Heart right ventricle (tissue), 16 donors: ENCODE data around the gene ALB. TPM values are rescaled to one million over a fixed set of nuclear protein-coding genes. Genes with fewer than 3 reads are reported as not detected.

Source experiments
- ATAC-seq, 8 donors: fragments of 200-7000 bp; cut with Tn5 transposase; one replicate each; pipeline ENCODE4 v1.9.1; 2020; ENCODE audit warnings: mild to moderate bottlenecking in 8 of 8, moderate library complexity in 8 of 8, moderate number of reproducible peaks in 1 of 8
- DNase-seq, 2 donors: peaks; one replicate each; pipeline ENCODE4 v3.0.0-alpha.2; 2020
- H3K27ac ChIP-seq, 10 donors: fragments of 200-600 bp; sonication (generic) in 2 of 10; one replicate each; pipeline versions ENCODE4 v1.5.0 to v1.8.0; 2020 to 2022; ENCODE audit warnings: mild to moderate bottlenecking in 3 of 10
- H3K27me3 ChIP-seq, 7 donors: fragments of 200-600 bp; one replicate each; pipeline ENCODE4 v1.8.0; 2021 to 2022; ENCODE audit warnings: mild to moderate bottlenecking in 2 of 7
- H3K36me3 ChIP-seq, 9 donors: fragments of 200-600 bp; sonication (generic) in 1 of 9; one replicate each; pipeline versions ENCODE4 v1.5.0 to v1.8.0; 2020 to 2022; ENCODE audit warnings: mild to moderate bottlenecking in 2 of 9
- H3K4me1 ChIP-seq, 9 donors: fragments of 200-600 bp; sonication (generic) in 1 of 9; one replicate each; pipeline versions ENCODE4 v1.5.0 to v1.8.0; 2020 to 2022; ENCODE audit warnings: mild to moderate bottlenecking in 4 of 9
- H3K4me3 ChIP-seq, 10 donors: fragments of 200-600 bp; sonication (generic) in 2 of 10; one replicate each; pipeline versions ENCODE4 v1.5.0 to v1.8.0; 2020 to 2022; ENCODE audit warnings: mild to moderate bottlenecking in 7 of 10, moderate library complexity in 2 of 10
- H3K9me3 ChIP-seq, 11 donors: fragments of 200-600 bp in 10 of 11; sonication (generic) in 2 of 11; one replicate each; pipeline versions ENCODE4 v1.5.0 to v1.8.0; 2013 to 2022; ENCODE audit warnings: mild to moderate bottlenecking in 2 of 11, control low read depth in 1 of 11, moderate library complexity in 1 of 11
- WGBS, 2 donors: extraction: QIAGEN DNeasy Blood & Tissue Kit; methylation state at CpG; one replicate each; pipeline ENCODE4 v1.1.7; 2013; ENCODE audit warnings: inconsistent platforms in 1 of 2; 5-methylcytosine and 5-hydroxymethylcytosine counted together
- intact Hi-C, 10 donors: fragments of 100-400 bp; cut with DNase I; formaldehyde crosslinking; loops; one replicate each; pipeline versions ENCODE4 v1.11.1 to v1.14.2; 2022
- polyA plus RNA-seq, 2 donors: library from polyadenylated mRNA; stranded (reverse); fragments of 200-250 nt; gene quantifications; one replicate each; pipeline ENCODE4 v1.2.3, GENCODE V29; 2013
- total RNA-seq, 10 donors: library from RNA; stranded (reverse); fragmentation: NEBNext Ultra II Directional in 3 of 10; extraction: Animal tissue kit (Norgen Biotek cat#: 25700) in 3 of 10; gene quantifications; one replicate each; pipeline versions ENCODE4 v1.2.1 to v1.2.4, GENCODE V29; 2021 to 2023
- TF ChIP-seq, protein P1 (sequence below), 9 donors: fragments of 200-600 bp; sonication (generic) in 2 of 9; IDR thresholded peaks; one replicate each; pipeline versions ENCODE4 v1.5.0 to v1.8.0; 2021 to 2022; ENCODE audit warnings: antibody characterized with exemption in 9 of 9, mild to moderate bottlenecking in 5 of 9, moderate library complexity in 1 of 9
- donor health status: Arrhythmogenic right ventricular cardiomyopathy.
- donor health status: ischemic (EF 13 %, LVEDD 7.1; RV severe dilation, severe dysfunction).
- donor health status: healthy with polysubstance abuse.
- donor health status: DM: no; HTN: yes; CAD: no.
- donor health status: DM: no; HTN: no; CAD: no.
- donor health status: ischemic (EF 25% LVEDD 6.9; RV normal size, moderate dysfunction).
- donor health status: ischemic (EF 25% LVEDD 5.7; RV mildly dilated, moderate dysfunction).
- donor health status: healthy.
- donor health status: DM: yes; HTN: yes; CAD: no.
- donor health status: Ischemic cardiomyopathy.
- donor health status: ischemic (EF 35%, LVEDD 5.7; RV mildly dilated, moderate dysfunction).
- donor health status: nonischemic (EF 11% LVEDD 7.7; RV severe dilation, severe dysfunction).
- donor health status: DM: yes; HTN: yes; CAD: no.
- donor health status: PGD.
- donor health status: ischemic (EF 29% LVEDD 5.4; RV normal size, mild dysfunction).
- donor health status: nonischemic (EF 23%, LVEDD 6.1; RV moderate dilation, normal function).

The ALB gene
- total and polyA plus RNA-seq, 12 donors, result 0.06 to 2.4 (median 0.53) TPM; not detected in 7

DNA sequence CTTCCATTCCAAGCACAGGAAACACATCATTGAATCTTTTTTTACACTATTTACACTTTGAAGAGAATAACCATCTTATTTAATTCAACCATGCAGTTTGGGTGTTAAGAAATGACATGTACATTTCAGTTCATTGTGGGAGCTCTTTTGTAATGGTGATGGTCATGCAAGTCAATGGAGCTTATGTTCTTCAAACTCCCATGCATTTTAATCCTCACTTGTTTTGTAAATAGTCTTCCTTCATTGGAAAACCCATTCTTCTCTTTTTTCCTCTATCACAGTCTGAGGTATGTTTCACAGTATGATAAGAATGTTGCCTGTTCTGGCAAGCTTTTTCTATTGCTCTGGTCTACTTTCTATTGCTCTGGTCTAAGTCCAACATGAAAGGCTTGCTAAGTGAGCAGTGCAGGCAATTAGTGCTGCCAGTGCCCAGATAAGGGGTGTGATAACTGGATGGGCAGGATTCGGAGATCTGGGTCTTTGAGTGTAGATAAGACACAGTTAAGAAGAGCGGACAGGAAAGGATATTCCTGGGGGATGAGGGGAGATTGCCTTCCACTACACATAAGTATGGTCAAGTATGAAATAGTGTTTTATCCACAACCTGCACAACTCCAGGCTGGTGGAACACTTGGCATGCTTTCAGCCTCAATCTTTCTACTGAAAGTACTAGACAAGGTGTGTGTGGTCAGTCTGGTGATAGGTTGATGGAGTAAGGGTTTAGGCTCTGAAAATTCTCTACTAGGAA lies 49.0 kb downstream of the ALB start:
- TF ChIP-seq, protein P1, sequence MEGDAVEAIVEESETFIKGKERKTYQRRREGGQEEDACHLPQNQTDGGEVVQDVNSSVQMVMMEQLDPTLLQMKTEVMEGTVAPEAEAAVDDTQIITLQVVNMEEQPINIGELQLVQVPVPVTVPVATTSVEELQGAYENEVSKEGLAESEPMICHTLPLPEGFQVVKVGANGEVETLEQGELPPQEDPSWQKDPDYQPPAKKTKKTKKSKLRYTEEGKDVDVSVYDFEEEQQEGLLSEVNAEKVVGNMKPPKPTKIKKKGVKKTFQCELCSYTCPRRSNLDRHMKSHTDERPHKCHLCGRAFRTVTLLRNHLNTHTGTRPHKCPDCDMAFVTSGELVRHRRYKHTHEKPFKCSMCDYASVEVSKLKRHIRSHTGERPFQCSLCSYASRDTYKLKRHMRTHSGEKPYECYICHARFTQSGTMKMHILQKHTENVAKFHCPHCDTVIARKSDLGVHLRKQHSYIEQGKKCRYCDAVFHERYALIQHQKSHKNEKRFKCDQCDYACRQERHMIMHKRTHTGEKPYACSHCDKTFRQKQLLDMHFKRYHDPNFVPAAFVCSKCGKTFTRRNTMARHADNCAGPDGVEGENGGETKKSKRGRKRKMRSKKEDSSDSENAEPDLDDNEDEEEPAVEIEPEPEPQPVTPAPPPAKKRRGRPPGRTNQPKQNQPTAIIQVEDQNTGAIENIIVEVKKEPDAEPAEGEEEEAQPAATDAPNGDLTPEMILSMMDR (IDR thresholded peaks at IDR 0.05), result no peak
- intact Hi-C loops, result loop anchor here in 1 of 10 donors (10.0 kb wide), 1 partner anchor 352 kb away; no protein-coding TSS in a partner anchor
- DNase-seq, result no peak
- no peak for ATAC-seq
- H3K4me3 ChIP-seq, result no peak overlapping the region
- H3K9me3 ChIP-seq, result no peaks in the 10 kb centered on the region
- WGBS, 2 donors, result 31 to 53% methylated on average over 2 of the region's 2 CpGs
- no peaks in the 10 kb centered on the region for H3K4me1 ChIP-seq
- peaks cover 0 to 6% (median 0%) of the 10 kb centered on the region in 7 donors for H3K27me3 ChIP-seq
- no peak overlapping the region for H3K27ac ChIP-seq
- no peaks in the 10 kb centered on the region for H3K36me3 ChIP-seq

GRCh38 chr4:73453701-73454005 lies 49.6 kb downstream of the ALB start:
- intact Hi-C loops, result loop anchor here in 1 of 10 donors (10.0 kb wide), 1 partner anchor 351 kb away; no protein-coding TSS in a partner anchor
- Histone ChIP-seq H3K9me3 (no peaks in the 10 kb centered on the region), H3K4me3 (no peak overlapping the region), H3K27ac (no peak overlapping the region), H3K4me1 (no peaks in the 10 kb centered on the region), H3K36me3 (no peaks in the 10 kb centered on the region), H3K27me3 (peaks cover 0 to 6% (median 0%) of the 10 kb centered on the region in 7 donors)
- TF ChIP-seq, protein P1 (IDR thresholded peaks at IDR 0.05), result no peak
- DNase-seq (no peak), ATAC-seq (no peak)

DNA sequence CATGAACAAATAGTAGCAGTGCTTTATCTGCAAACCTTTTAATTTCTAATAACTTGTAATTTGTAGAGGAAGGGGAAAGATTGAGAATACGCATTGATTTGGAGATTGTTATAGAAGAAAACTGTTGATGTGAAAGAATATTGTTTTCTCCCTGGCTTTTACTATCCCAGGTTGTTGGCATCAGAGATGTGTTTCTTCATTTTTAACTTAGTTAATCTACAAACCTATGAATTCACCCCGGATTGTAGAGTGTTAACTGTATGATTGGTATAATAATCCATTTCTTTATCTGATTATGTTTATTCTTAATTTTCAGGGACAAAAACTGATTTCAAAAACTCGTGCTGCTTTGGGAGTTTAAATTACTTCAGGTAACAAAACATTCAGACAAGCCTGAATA lies 50.8 kb downstream of the ALB start:
- 78 to 88% methylated on average over 3 of the region's 3 CpGs for WGBS, 2 donors
- Histone ChIP-seq H3K4me3 (no peak overlapping the region), H3K4me1 (no peaks in the 10 kb centered on the region), H3K36me3 (no peaks in the 10 kb centered on the region), H3K27ac (no peak overlapping the region), H3K9me3 (no peaks in the 10 kb centered on the region), H3K27me3 (peaks cover 0 to 6% (median 0%) of the 10 kb centered on the region in 7 donors)
- TF ChIP-seq, protein P1 (IDR thresholded peaks at IDR 0.05), result no peak
- DNase-seq, result no peak
- ATAC-seq, result no peak
- intact Hi-C loops, result loop anchor here in 1 of 10 donors (10.0 kb wide), 1 partner anchor 350 kb away; no protein-coding TSS in a partner anchor

DNA sequence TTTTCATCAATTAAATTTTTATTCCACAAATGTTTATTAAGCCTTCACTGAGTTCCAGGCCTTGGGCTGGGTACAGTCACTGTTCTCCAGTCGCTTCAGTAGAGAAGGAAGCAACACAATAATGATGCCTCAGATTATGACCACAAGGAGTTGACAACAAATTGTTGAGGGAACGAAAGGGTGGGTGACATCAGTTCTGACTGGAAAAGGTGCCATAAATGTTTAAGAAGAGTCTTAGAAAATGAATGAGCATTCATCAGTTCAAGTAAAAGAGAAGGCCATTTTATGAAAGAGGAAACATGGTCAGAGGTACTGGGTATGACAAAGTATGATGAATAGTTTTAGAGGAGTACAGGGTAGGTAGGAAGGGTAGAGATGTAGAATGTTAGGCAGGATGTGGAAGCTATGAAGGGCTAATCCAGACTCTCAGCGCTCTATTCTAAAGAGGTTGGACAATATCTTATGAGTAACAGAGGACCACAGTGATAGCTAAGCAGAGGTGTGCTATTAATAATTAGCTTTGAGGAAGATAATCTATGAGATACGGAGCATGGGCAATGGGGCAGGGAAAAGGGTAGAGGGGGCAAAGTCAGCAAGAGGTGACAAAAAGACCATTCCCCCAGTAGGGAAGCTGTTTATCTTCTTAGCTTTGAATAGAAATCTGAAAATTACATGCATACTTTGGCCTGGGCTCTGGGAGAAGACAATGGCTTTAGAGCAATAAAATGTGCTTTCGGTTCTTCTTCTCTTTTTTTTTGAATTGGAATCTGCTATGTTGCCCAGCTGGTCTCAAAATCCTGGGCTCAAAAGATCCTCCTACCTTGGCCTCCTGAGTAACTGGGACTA lies 52.3 kb downstream of the ALB start:
- peaks cover 0 to 6% (median 0%) of the 10 kb centered on the region in 7 donors for H3K27me3 ChIP-seq
- WGBS, 2 donors, result 86 to 88% methylated on average over 5 of the region's 5 CpGs
- no peak overlapping the region for H3K4me3 ChIP-seq
- H3K4me1 ChIP-seq, result no peaks in the 10 kb centered on the region
- no peaks in the 10 kb centered on the region for H3K36me3 ChIP-seq
- ATAC-seq (no peak), DNase-seq (no peak)
- intact Hi-C loops, result loop anchor here in 1 of 10 donors (10.0 kb wide), 1 partner anchor 348 kb away; no protein-coding TSS in a partner anchor
- TF ChIP-seq, protein P1 (IDR thresholded peaks at IDR 0.05), result no peak
- H3K9me3 ChIP-seq, result no peaks in the 10 kb centered on the region
- no peak overlapping the region for H3K27ac ChIP-seq
